Left cardiac atrium (tissue), 4 donors: Measurements from ENCODE around the gene TMX4. TPM values are rescaled to one million over a fixed set of nuclear protein-coding genes. Genes with fewer than 3 reads are reported as not detected.
"Not testable (repeated sequence)": the region's sequence is repeated elsewhere in the genome, so short reads cannot be mapped to it uniquely, and the experiment has no call there.

Experiments used
- ATAC-seq, 2 donors: fragments of 200-7000 bp; cut with Tn5 transposase; one replicate each; pipeline ENCODE4 v1.9.1; 2020; ENCODE audit warnings: mild to moderate bottlenecking in 2 of 2, moderate library complexity in 2 of 2
- DNase-seq: peaks from one replicate; pipeline ENCODE4 v3.0.0-alpha.2; 2020
- intact Hi-C, 2 donors: fragments of 100-400 bp; cut with DNase I; formaldehyde crosslinking; loops; one replicate each; pipeline versions ENCODE4 v1.14.1 to v1.15.1; 2022 to 2023
- total RNA-seq, 2 donors: library from RNA; stranded (reverse); fragmentation: NEBNext Ultra II Directional; extraction: Animal tissue kit (Norgen Biotek cat#: 25700); gene quantifications; one replicate each; pipeline ENCODE4 v1.2.1, GENCODE V29; 2021
- donor health status: DM: no; HTN: yes; CAD: no.
- donor health status: DM: no; HTN: yes; CAD: no; lungs with severe emphysema.
- donor health status: DM: yes; HTN: yes; CAD: no.
- donor health status: Dilated cardiomyopathy.

Gene TMX4
- total RNA-seq, 2 donors from 2014 or later, result 126 to 170 TPM

- intact Hi-C loops, result no loop called here
- ATAC-seq (peak in 1 of 2 donors; percentile 67), DNase-seq (no peak)
Observed at GRCh38 chr20:7980332-7981046, 39.1 kb downstream of the TMX4 start.

DNA sequence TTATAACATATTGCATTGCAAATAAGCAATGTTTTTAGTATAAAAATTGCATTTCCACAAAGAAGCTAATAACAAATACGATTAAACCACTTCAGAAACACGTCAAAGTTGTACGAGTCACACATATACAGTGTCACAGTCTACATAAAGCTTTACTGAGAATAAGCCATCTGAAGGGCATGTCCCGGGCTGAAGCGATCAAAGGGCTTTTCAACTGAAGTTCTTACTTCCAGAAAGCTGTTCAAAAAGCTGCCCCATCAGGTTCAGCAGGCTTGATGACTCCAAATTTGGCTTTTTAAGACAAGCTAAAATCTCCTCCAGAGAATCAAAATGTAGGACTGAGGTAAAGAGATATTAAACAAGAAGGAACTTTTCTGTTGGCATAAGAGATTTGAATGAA is 41.9 kb downstream of the TMX4 start:
- DNase-seq (no peak), ATAC-seq (no peak)
- intact Hi-C loops, result no loop called here

GRCh38 chr20:7975851-7976414 is 43.6 kb downstream of the TMX4 start:
- no peak for DNase-seq
- intact Hi-C loops, result no loop called here
- peak in 1 of 2 donors; percentile 23 for ATAC-seq

GRCh38 chr20:7974785-7975435 is 44.7 kb downstream of the TMX4 start:
- intact Hi-C loops, result no loop called here
- DNase-seq, result no peak
- no peak for ATAC-seq

- intact Hi-C loops, result no loop called here
- ATAC-seq (no peak), DNase-seq (no peak)
Observed at GRCh38 chr20:7971536-7972280, 47.9 kb downstream of the TMX4 start.

DNA sequence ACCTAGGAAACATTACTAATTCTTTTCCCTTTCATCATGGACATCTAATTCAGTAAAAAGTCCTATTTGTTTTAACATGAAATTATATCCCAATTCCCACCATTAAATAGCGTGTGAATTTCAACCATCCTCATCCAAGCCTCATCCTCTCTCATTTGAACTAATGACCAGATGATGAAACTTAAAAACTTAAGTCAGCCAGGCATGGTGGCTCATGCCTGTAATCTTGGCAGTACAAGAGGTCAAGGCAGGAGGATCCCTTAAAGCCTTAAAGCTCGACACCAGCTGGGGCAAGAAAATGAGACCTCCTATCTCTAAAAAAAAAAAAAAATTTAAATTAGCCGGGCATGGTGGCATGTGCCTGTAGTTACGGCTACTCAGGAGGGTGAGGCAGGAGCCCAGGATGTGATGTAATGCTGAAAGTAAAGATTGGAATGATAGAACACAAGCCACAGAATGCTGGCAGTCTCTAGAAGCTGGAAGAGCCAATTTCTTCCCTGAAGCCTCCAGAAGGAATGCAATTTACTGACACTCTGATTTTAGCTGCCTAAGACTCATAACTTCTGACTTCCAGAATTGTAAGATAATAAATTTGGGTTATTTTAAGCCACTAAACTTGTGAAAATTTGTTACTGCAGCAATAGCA is 52.2 kb downstream of the TMX4 start:
- intact Hi-C loops, result no loop called here
- peak; percentile 68 to 77 for ATAC-seq
- peak; percentile 20 for DNase-seq

DNA sequence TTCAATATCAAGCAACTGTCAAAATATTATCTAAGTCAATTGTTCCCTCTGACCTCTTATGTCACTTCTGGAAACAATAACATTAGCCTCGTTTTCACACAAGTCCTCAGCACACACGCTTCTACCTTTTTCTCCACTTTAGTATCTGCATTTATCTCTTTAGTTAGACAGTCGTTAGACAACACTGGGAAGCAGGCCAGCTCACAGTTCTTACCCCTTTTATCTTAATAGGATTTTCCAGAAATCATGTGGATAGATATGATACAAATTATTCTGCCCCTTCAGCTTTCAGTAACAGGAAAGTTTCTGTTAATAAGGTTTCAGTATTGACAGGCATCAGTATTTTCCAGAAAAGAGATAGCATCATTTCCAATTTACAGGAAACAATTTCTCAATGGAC is 53.4 kb downstream of the TMX4 start:
- intact Hi-C loops, result no loop called here
- no peak for DNase-seq
- no peak for ATAC-seq

GRCh38 chr20:7959484-7959883 is 60.1 kb downstream of the TMX4 start:
- DNase-seq (no peak), ATAC-seq (peak in 1 of 2 donors; percentile 29)
- intact Hi-C loops, result no loop called here

GRCh38 chr20:7956561-7956960 is 63.0 kb downstream of the TMX4 start:
- DNase-seq, ATAC-seq, intact Hi-C loops: not testable (repeated sequence)

DNA sequence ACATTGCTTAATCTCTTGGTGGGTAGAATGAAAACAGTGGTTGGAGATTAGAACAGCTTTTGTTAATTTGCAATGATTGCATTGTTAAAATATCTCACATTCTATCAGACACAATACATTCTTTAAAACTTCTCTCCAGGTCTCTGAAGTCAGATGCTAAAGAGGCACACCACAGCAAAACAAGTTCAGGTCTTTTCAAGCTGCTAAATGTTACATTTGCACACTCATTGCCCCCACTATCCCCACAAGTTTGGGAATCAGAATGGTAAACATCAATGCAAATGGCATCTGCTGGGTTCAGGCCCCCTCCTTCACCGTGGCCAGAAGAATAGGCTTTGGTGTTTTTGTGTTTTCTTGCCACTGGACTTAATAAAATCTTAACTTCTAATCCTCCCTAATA is 69.2 kb downstream of the TMX4 start:
- DNase-seq, result no peak
- intact Hi-C loops, result no loop called here
- ATAC-seq, result no peak

GRCh38 chr20:7943891-7944290 is 75.7 kb downstream of the TMX4 start:
- no peak for ATAC-seq
- no peak for DNase-seq
- intact Hi-C loops, result no loop called here

- ATAC-seq (no peak), DNase-seq (no peak)
- intact Hi-C loops, result no loop called here
Observed at GRCh38 chr20:7940341-7940740, 79.2 kb downstream of the TMX4 start, which contains the start of gene HAO1. Gene HAO1 (minus strand): TSS chr20:7940458. CDS start chr20:7940422, 36 bp downstream.

DNA sequence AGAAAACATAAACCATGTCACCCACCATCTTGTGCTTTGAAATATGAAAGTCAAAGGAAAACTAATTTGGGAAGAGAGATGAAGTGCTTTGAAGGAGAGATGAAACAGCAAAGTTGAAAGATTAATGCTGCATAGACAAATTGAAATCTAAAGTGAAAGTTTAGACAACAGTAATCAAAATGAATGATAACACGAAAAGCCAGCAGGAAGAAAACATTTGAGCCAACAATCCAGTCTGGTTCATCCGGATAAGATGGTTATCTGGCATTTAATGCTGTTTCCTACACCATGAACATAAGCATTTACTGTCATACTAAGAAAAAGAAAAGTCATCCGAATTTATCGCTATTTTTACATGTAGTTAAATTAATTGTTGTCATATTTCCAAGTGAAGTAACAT is 79.9 kb downstream of the TMX4 start:
- no peak for ATAC-seq
- DNase-seq, result no peak
- intact Hi-C loops, result loop anchor here in 1 of 2 donors (10.0 kb wide), 1 partner anchor 185 kb away; no protein-coding TSS in a partner anchor

DNA sequence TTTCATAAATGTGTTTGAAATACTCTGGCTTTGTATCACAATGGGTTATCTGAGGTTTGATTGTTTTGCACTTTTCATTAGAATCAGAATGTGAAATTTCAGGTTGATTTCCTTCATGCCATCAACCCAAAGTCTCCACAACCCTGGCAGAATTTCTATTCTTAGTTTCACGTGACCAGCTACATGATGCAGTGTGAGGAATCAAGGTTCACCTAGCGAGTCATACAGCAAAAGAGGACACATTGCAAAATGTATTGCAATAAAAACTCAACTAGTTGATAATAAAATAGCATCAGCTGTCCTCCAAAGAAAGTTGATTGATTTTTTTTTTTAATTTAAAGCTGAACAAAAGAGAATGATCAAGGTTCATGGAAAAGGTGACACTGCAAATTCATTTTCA is 81.5 kb downstream of the TMX4 start:
- DNase-seq, result no peak
- intact Hi-C loops, result loop anchor here in 1 of 2 donors (10.0 kb wide), 1 partner anchor 187 kb away; no protein-coding TSS in a partner anchor
- no peak for ATAC-seq

DNA sequence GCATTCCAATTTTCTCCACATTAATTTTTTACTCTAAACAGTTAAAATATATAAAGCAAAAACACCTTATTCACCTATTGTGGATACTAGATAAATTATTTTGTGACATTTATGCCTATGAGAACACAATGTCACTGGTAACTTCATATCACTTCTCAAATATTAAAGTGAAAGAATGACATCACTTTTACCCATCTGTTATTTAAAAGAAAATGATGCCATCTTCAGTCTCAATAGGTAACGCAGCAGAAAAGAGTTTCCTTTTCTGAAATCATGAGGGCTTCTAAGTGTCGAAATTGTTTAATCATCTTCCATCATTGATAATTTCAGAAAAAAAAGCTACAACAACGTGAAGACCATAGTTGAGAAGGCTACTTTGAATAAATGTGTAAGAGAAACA is 82.2 kb downstream of the TMX4 start:
- intact Hi-C loops, result loop anchor here in 1 of 2 donors (2.0 to 10.0 kb wide), 2 partner anchors 187 to 783 kb away; no protein-coding TSS in a partner anchor
- ATAC-seq (no peak), DNase-seq (no peak)

DNA sequence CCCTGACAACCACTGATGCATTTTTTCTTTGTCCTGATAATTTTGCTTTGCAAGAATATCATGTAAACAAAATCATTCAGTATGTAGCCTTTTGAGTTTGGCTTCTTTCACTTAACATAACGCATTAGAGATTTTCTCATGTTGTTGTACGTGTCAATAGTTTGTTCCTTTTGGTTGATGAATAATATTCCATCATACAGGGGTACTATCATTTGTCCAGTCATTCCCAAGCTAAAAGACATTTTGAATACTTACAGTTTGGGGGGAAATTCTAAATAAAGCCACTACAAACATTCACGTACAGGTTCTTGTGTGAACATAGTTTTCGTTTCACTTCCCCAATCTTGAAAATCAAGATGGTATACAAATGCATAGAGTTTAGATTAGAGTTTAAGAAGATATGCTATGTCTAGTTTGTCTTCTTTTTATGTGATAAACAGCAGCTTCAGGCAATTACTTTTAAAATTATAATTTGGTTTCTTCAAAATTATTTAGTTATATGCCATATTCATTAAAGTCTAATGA is 84.5 kb downstream of the TMX4 start:
- intact Hi-C loops, result loop anchor here in 1 of 2 donors (10.0 kb wide), 1 partner anchor 190 kb away; no protein-coding TSS in a partner anchor
- ATAC-seq (no peak), DNase-seq (no peak)

DNA sequence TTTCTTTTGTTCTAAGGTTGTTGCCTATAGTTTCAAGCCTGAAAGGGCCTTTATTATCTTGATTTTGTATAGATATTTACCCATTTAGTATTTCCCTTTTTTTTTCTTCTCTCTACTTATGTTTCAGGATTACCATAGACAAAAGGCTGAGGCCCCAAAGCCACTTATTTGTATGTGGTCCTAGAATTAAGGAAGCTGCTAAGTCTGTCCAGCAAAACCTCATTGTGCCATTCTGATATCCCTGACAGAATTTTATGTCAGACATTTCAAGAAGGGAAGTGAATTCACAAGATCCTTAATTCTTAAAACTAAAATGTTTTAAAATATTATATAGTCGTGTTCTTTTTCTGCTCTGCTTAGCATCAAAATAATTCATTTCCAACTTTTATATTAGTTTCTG is 86.2 kb downstream of the TMX4 start:
- ATAC-seq (no peak), DNase-seq (no peak)
- intact Hi-C loops, result loop anchor here in 1 of 2 donors (10.0 kb wide), 1 partner anchor 191 kb away; no protein-coding TSS in a partner anchor

- intact Hi-C loops, result loop anchor here in 1 of 2 donors (10.0 kb wide), 1 partner anchor 194 kb away; no protein-coding TSS in a partner anchor
- no peak for DNase-seq
Observed at GRCh38 chr20:7930343-7930742, 89.2 kb downstream of the TMX4 start.

More at GRCh38 chr20:7930343-7930742, 89.2 kb downstream of the TMX4 start:
- no peak for ATAC-seq
